Measurements from ENCODE around the gene CLMN.
A peak's percentile ranks its signal among the peaks of the same experiment; 100 is the strongest.

CLMN gene

DNA sequence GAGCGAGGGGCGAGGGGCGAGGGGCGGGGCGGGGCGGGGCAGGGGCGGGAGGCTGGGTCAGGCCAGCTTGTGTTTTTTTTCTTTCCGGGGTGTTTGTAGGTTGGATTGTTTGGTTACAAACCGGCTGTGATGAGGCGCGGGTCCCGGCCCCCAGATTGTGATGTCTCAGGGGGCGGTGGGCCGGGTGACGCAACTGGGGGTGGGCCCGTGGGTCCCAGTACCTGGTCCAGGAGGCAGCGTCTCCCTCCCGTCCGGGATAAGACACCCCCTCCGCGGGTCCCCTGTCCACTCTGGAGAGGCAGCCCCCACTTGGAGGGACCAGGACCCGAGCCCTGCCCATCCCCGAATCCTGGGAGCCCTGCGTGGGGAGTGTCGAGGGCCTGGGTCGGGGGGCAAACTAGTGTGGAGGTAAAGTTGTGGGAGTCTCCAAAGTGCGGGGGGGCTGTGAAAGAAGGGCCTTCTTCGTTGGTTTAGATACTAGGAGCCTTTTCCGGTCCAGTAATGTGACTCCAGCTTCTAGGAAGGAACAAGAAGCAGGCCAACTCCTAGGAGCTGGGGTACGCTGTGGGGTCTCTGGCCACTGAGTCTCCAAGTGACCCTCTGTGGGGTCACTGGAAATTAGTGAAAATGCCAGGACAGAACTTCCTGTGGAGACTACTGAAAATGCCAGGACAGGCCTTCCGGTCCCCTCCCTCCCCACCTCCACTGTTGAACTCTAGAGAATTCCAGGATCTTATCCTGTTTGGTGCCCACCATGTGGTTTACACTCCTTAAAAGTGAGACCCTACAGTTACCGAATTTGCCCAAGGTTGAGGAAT lies 579 bp upstream of the CLMN start:
- no peak for DNase-seq

DNA sequence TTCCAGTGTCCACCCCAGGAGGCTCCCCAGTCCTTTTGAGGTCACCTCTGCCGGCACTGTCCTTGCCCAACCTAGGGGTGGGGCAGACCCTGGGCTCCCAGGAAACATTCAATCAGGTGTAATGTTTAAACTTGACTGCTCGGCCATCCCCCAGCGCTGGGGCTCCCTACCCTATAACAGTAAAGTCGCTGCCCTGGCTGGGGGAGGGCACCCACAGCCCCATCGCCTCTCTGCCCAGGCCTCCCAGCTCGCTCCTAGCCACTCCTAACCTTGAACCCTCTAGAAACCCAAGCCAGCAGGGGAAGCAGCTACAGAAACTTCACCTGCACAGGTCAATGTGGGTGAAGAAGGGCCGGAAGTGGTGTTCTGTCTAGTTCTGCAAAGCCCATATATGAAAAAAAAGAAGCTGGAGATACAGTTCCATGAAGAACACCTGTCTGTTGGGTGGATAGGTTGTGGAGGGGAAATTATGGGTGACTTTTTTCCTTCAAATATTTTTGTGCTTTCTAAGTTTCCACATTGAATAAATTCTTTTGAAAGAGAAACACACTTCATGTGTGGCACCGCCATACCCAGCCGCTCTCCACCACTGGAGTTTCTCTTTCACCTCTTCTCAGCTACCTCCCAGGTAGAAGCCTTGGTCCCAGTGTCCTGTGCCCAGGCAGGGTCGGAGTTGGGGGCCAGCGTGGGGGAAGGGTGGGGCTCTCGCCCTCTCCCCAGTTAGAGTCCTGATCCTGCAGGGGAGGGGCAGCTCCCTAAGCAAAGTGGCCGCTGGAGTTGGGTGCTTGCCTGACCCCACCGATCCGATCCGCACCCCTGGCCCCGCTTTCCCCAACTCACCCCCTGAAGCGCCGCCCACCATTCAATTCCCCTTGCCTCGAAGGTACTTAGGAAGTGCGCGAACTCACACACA lies 1.1 kb downstream of the CLMN start:
- no peak for DNase-seq

DNA sequence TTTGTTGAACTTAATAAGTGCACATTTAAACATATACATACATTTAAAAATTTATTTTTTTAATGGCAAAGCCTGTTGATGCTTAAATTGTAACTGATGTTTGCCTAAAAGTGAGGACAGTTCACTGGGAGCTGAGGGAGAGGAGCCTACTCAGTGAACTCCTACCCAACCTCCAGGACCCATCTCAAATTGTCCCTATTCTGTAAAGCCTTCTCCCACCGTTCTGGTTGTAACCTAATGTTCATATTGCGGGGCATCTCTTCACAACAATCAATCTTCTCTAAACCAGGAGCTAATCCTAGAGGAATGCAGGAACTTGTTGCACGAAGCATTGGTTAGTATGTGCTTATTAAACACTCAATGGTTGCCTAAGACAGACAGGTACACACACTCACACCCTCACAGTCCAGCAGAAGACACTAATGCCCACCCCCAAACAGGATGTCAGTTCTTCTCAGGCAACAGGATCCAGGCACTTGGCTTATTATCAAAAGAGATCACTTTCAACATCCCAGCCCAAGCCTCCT lies 1.8 kb downstream of the CLMN start:
- DNase-seq, result no peak

DNA sequence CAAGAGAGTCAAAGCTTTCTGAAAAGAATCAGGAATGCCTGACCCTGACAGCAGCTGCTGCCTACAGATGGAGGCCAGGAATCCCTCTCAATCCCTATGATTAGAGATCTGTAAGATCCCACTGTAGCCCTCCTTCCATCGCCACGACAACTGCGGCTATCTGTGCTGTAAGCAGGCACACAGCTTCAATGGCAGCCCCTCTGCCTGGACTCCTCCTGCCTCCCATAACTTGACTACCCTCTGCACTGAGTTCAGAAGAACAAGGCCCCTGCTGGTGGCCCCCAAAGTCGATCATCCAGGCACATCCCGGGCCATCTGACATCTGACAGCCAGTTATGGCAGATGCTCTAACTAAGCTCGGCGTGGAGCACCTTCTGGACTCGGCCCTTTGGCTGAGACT lies 2.9 kb downstream of the CLMN start:
- no peak for DNase-seq

DNA sequence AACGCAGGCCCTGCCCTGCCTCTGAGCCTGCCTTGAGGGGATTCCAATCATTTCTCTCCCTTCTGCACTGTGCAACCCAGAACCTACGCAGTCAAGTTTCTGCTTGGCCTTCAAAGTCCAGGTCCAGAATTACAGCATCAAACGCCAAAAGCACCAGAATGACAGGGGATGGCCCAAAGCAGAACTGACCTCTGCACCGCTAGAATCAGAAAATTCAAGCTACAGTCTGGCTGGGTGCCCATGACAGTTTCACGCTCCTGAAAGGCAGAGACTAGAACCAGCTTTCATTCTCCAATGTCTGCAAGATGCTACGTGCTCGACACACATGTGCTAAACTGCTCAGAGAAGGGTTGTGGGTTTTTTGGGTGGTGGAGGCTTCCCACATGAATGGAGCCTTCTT lies 4.1 kb downstream of the CLMN start:
- no peak for DNase-seq

DNA sequence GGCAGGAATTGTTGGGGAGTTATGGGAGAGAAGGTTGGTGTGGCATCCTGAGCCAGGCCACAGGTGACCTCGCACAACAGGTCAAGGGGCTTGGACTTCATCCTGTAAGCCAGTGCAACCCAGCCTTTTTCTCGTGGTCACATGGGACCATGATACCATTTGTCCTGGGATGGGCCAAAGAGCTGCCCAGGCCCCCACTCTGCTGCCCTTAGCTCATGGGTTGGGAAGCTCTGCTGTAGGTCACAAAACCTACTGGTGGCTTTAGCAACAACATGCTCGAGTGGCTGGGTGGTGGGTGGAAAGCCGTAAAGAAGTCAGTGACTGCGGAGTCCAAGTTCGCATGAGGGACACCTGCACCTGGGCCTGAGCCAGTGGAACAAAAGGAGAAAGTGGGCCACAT lies 4.6 kb downstream of the CLMN start:
- no peak for DNase-seq

DNA sequence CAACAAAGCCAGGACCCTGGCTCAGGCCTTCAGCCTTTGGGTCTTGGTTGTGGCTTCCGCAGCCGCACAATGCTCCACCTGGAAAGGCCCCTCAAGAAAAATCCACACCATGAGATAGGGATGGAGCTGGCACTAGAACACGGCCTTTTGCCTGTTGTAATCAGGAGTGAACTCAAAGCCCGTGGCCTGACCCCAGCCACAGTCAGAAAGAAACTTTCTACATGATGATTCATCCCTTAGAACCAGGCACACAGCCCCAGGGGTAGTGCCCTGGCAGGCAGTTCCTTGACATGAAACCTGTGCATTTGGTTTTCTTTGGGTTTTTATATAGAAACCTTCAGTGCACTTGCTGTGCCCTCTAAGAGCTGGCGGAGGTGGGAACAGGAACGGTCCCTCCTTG lies 5.1 kb downstream of the CLMN start:
- peak in 1 of 2 experiments; percentile 8 for DNase-seq

DNA sequence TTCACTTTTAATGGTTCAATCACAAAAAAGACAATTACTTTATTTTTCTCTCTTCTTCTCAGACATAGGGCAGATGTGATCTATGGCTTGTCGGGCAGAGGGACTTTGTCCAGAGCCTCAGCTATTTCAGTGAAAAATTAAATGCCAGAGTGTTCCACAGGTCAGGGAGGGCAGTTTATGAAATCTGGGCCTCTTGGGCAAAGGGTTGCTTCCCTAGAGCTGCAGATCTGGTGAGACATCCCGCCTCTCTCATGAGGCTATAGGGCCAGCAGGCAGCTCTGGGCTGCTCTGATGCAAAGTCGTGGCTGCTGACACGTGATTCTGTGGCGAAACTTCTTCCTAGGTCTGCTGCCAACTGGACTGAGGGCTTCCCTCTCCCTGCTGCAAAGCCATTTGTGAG lies 6.0 kb downstream of the CLMN start:
- DNase-seq, result no peak

DNA sequence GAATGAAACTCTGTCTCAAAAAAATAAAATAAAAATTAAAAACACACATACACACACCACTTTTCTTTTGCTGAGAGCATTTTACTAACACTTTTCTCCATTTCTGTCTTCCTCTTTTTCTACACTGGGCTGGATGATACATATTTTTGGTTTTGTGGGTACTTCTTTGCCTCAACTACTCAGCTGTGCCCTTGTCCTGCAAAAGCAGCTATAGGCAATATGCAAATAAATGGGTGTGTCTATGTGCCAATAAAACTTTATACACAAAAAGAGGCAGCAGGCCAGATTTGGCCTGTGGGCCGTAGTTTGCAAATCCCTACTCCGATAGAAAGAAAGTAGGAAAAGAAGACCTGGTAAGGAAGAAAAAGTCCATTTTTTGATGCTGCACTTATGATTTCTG lies 6.5 kb downstream of the CLMN start:
- no peak for DNase-seq

DNA sequence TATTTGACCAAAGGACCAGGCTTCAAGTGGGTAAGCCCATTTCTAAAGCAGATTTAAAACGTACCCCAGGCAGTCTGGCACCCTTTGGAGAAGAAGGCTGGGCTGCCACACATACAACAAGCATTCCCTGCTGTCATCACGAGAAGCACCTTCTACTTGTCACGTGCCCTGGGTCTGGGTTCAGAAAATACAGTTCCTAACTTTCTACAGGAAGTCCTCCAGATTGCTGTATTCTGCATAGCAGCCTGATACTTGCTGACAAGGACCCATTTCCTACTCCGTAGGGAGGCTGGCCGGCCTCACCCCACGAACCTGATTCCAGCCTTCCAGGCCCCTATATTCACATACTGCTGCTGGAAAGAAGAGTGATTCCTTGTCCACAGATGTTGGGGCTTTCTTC lies 7.4 kb downstream of the CLMN start:
- no peak for DNase-seq

DNA sequence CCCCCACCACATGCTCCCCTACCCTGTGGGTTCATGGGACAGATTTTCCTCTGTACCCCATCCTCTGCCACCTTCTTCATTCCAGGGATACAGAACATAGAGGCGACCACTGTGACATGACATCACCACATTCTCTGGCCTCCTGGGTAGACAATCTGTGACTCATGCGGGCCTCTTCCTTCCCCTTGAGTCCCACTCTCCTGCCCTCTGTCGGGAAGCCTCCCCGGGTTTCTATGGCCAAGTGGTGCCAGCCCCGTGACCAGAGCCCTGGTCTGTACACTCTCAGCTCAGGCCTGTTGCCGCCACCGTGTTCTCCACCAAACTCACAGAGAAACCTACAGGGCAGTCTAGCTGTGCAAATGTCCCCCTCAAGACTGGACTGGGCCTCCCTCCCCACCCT lies 8.0 kb downstream of the CLMN start:
- DNase-seq, result no peak

DNA sequence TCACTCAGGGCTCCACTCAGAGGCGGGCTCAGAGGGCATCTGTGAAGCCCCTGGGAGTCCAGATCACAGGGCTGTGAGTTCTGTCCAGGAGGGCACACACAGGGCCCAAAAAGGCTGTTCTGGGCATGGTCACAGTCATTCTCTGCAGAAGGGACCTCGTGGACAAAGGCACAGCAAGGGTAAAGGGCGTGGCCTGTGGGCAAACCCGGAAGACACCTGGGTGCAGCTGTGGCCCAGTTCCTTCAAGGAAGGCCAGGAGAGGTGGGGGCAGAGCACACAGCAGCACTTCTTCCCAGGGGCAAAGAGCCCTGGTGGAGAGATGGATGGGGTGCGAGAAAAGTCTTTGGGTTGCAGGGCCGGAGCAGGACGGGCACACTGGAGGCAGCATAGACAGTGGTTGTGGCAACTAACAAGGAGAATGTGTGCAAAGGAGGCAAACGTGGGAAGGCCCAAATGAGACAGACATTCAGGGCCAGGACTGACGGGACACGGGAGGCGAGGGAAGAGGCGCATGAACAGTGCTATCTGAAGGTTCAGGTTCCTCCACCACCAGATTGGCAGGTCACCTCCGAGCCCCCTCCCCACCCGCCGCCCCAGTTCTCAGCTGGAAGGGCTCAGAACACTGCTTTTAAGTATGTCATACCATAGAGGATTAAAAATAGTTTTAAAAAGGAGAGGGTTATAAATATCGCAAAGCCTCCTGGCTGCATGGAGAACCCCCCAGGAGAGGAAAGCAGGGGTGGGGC lies 8.9 kb downstream of the CLMN start:
- DNase-seq, result no peak

DNA sequence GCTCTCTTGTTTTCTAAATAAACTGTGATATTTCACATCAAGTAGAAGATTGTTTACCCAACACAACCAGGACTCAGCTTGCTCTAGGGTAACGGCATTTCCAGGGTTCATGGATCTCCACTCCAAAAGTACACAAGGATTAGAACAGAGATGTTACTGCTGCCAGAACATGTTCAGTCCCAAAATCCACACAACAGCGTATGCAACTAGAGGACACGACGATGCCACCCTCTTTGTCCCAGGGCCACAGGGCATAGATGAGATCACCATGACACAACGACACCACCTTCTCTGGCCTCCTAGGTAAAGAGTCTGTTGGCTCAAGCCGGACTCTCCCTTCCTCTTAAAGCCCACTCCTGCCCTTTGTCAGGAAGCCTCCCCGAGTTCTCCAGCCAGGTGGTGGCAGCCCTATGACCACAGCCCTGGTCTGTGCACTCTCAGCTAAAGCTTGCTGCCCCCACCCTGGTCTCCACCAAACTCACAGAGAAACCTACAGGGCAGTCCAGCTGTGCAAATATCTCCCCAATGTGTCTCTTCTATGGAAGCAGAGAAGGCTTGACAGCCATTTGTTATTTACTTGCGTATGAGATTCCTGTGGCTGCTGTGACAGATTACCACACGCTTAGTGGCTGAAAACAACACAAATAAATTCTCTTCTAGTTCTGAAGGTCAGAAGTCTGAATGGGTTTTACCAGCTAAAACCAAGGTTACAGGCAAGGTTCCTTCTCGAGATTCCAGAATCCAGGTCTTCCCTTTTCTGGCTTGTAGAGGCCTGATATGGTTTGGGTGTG lies 10.3 kb downstream of the CLMN start:
- no peak for DNase-seq

DNA sequence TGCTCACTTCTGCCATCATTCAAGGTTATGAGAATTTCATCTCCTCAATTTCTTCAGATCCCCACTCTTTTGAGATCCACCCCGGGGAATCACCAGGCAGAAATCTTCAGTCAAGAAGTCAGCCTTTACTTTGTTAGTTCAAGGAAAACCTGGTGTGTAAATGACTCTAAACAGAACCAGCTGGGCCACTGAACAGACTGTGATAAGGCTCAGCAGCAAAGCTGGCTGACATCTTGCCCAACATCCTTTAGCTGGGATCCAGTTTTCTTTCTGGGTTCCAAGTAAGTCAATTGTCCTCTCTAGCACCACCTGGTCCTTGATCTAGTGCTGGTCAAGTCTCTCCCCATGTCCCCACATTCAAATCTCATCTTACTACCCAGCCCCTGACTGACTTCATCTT lies 11.6 kb downstream of the CLMN start:
- DNase-seq, result no peak

DNA sequence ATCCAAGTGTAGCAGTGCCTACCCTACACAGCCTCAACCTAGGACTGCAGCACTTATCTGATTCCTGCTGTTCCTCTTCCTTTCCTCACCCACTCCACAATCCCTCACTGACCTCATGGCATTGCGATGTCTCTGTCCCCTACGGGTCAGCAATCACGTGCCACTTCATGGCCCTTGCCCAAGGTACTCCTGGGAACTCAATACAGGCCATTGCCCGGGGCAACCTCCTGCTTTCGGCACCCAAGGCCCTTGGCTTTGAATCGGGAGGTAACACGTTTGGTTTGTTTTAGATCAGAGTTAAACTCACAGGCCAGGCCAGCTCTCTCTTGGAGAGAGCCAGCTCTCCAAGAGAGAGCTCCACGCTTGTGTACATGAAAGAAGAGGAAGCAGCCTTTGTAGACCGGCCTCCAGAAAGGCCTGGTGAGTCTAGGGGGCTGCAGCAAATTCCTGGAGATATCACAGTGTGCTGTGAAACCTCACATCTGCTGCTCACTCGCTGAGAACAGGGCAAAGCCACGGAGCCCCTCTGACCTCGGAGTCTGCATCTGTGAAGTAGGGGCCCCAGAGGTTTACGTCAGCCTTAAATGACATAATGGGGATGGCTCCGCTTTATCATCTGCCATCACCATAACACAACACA lies 12.2 kb downstream of the CLMN start:
- no peak for DNase-seq

DNA sequence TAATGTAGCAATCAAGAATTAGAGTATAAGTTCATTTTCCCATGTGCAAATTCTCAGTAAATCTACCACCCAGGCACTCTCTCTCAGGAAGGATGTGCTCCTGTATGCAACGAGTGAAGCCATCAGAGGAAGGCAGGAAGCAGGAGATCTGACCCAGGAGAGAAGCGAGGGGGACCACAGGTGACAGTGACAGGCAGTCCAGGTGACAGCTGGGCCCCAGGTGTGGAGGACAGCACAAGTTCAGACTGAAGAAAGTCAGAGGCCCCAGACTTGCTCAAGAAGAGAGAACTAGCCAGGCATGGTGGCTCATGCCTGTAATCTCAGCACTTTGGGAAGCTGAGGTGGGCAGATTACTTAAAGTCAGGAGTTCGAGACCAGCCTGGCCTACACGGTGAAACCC lies 13.8 kb downstream of the CLMN start:
- no peak for DNase-seq

DNA sequence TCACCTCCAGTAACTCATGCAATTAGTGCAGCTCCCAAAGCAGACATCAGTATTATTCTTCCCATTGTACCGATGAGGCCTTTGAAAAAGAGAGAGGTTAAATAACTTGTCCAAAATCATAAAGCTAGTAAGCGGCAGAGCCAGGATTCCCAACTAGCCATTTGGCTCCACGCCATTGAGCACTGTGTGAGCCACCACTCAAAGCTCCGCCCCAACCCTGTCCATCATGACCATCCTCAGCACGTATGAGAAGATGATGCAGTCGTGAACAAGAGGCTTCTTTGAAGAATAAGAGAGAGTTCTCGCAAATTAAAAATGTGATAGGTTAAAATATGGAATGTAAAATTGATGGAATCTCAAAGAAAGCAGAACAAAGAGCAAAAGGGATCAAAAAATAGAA lies 14.6 kb downstream of the CLMN start:
- DNase-seq, result no peak

DNA sequence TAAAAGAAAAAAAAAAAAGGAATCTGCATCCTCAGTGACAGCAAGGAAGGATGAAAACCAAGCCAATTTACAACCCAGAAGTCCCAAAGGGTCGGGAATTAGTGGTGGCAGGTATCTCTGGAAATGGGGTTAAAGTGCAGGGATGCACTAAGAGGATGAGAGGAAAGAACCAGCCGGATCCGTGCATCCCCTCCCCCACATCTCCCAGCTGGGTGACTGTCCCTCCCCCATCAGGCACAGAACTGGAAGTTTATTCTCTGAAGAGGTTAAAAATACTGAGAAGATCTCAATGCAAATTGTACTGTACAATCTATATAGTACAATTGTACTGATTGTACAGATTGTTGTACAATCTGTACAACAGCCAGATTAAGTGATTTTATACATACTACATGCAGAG lies 15.4 kb downstream of the CLMN start:
- DNase-seq, result no peak

DNA sequence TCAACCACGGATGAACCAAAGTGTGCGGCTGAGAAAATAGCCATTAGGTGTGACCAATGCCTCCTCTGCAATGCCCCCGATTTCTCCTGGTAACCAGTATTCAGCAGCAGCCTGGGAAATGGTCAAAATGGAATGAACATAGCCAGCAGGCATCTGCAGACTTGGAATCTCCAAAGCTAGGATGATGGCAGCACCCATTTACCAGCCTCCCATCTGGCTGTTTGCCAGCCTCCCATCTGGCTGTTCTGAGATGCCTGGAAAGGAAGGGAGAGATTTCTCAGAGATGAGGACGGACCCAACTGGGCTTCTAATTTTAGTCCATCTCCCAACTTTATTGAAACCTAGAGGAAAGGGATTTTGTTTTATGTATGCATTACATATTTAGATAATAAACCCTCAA lies 16.2 kb downstream of the CLMN start:
- no peak for DNase-seq

DNA sequence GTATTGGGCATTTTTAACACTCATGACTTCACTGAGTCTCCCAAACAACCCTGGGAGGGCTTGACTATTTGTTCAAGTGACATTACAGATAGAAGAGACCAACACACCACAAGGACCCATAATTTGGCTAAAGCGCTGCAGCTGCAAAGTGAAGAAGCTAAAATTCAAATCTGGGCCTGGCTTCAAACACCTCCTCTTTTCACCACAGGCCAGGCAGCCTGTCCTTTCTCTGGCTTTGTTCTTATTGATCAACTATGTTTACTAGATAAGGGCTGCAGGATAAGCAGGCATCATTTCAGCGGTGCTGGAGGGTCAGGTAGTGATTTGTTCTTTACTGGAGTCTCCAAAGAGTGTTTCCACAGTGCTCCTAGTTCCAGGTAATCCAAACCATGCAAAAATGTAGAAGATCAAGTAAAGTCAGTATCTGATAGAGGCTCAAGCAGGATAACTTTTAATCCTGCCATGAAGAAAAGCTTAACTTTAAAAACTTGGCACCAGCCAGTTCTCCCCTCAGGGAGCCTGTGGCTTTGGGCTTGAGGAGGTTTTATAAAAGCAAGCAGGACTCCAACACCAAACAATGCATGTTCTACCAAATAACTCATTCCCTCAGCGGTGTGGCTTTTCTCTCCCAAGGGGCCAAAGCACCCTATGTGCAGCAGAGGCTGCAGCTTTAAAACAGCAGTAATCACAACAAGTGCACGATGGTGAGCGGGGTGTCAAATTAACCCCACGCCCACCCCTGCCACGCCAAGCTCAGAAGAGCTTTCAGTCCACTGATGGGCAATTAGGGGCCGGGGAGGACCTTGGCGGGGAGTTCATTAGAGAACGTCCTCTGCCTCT lies 16.8 kb downstream of the CLMN start:
- DNase-seq, result no peak
